HepG2 (cell line): ENCODE measurements around the gene GSC2. TPM values are rescaled to one million over a fixed set of nuclear protein-coding genes. Genes with fewer than 3 reads are reported as not detected.

Source experiments
- ATAC-seq: fragments of 200-7000 bp; cut with Tn5 transposase; 3 replicates; pipeline ENCODE4 v1.9.1; 2020; ENCODE audit warnings: mild to moderate bottlenecking, moderate library complexity
- BruUV-seq: library from RNA; stranded (reverse); fragments of 400-500 nt; replicated peaks from 2 replicates; lab custom pipeline; 2021; lab: Mats Ljungman, UMichigan
- CTCF ChIA-PET: fragments of 300-600 bp; formaldehyde crosslinking; extraction: SDS; loops from one replicate; lab custom pipeline; 2021; ENCODE audit warnings: low total read pairs, inconsistent platforms, low intra/inter-chr PET ratio; lab: Yijun Ruan, JAX
- POLR2A ChIA-PET: fragments of 350-600 bp; sonication (Branson Sonifier 250); formaldehyde crosslinking; loops from one replicate; lab custom pipeline; 2020; ENCODE audit warnings: antibody characterized with exemption, inconsistent platforms; lab: Yijun Ruan, JAX
- DNase-seq: peaks from one replicate; pipeline ENCODE4 v3.0.0-alpha.2; 2015; ENCODE audit warnings: low spot score
- FAIRE-seq: peaks from 3 replicates; lab custom pipeline; 2011; peaks lifted over from hg19 to GRCh38; lab: Jason Lieb, UNC
- H2AFZ ChIP-seq: one replicate; pipeline ENCODE4 v1.6.1; 2011; ENCODE audit warnings: low read length, inconsistent platforms
- H3K27ac ChIP-seq: fragments of 300-600 bp; 3 replicates; pipeline ENCODE4 v1.8.0; 2011; ENCODE audit warnings: mixed run types, mild to moderate bottlenecking, mixed read lengths, low read length, inconsistent platforms; ENCODE audit not compliant: insufficient read depth; ENCODE audit errors: extremely low read length
- H3K27me3 ChIP-seq, 2 experiments: fragments of 200-600 bp in 1 of 2; 2 replicates in 1 of 2; 3 replicates in 1 of 2; pipeline versions ENCODE4 v1.6.0 to v1.8.0; 2011; ENCODE audit warnings: low read length in 2 of 2, mild to moderate bottlenecking in 2 of 2, moderate library complexity in 2 of 2, inconsistent platforms in 1 of 2; ENCODE audit not compliant: insufficient read depth in 2 of 2, control insufficient read depth in 1 of 2
- H3K36me3 ChIP-seq, 2 experiments: fragments of 200-600 bp in 1 of 2; replicated peaks in 1 of 2; 2 replicates in 1 of 2; 3 replicates in 1 of 2; pipeline versions ENCODE4 v1.5.1 to v1.8.0; 2011; ENCODE audit warnings: low read length in 2 of 2, inconsistent platforms in 1 of 2; ENCODE audit not compliant: insufficient read depth in 2 of 2, control insufficient read depth in 1 of 2
- H3K4me1 ChIP-seq: 2 replicates; pipeline ENCODE4 v1.5.1; 2012; ENCODE audit warnings: low read length, inconsistent platforms; ENCODE audit not compliant: insufficient read depth
- H3K4me2 ChIP-seq: 2 replicates; pipeline ENCODE4 v1.6.0; 2011; ENCODE audit warnings: low read depth, low read length, inconsistent platforms
- H3K4me3 ChIP-seq, 3 experiments: fragments of 200-600 bp in 1 of 3; sonication (generic), shearing (Covaris generic) in 1 of 3; replicated peaks in 1 of 3; 2 replicates each; pipeline ENCODE4 v1.5.1; 2011 to 2016; ENCODE audit warnings: low read length in 3 of 3, inconsistent platforms in 2 of 3, low read depth in 2 of 3, mild to moderate bottlenecking in 2 of 3, control low read depth in 1 of 3, mixed read lengths in 1 of 3; ENCODE audit not compliant: insufficient read depth in 1 of 3
- H3K79me2 ChIP-seq: one replicate; pipeline ENCODE4 v1.6.1; 2011; ENCODE audit warnings: low read length, inconsistent platforms; ENCODE audit not compliant: insufficient read depth
- H3K9ac ChIP-seq: 2 replicates; pipeline ENCODE4 v1.6.0; 2011; ENCODE audit warnings: mild to moderate bottlenecking, low read depth, low read length, inconsistent platforms; ENCODE audit not compliant: insufficient read depth
- H3K9me3 ChIP-seq: 2 replicates; pipeline ENCODE4 v1.5.1; 2012; ENCODE audit warnings: mild to moderate bottlenecking, low read length
- H4K20me1 ChIP-seq: 2 replicates; pipeline ENCODE4 v1.6.0; 2011; ENCODE audit warnings: inconsistent platforms, mild to moderate bottlenecking, low read length, moderate library complexity; ENCODE audit not compliant: insufficient read depth
- DBP ChIP-seq: sonication (generic); formaldehyde crosslinking; IDR thresholded peaks from 2 replicates; pipeline ENCODE4 v1.4.0; 2020; ENCODE audit warnings: missing genetic modification reagents; ENCODE audit errors: not compliant biosample characterization
- GATAD1 ChIP-seq: IDR thresholded peaks from 2 replicates; pipeline ENCODE4 v1.6.1; 2016; ENCODE audit warnings: missing genetic modification reagents, missing compliant biosample characterization
- HNF4A ChIP-seq: sonication (generic); formaldehyde crosslinking; IDR thresholded peaks from 2 replicates; pipeline ENCODE4 v1.4.0; 2020; ENCODE audit warnings: missing genetic modification reagents
- HOXA3 ChIP-seq: sonication (generic); formaldehyde crosslinking; IDR thresholded peaks from 2 replicates; pipeline ENCODE4 v1.5.0; 2020; ENCODE audit warnings: missing genetic modification reagents
- KLF6 ChIP-seq: IDR thresholded peaks from 2 replicates; pipeline ENCODE4 v1.8.0; 2016; ENCODE audit warnings: missing biosample characterization, missing genetic modification reagents
- MXD3 ChIP-seq: IDR thresholded peaks from 2 replicates; pipeline ENCODE4 v1.6.1; 2016; ENCODE audit warnings: mild to moderate bottlenecking, missing biosample characterization, missing genetic modification reagents
- NR2F6 ChIP-seq, 2 experiments: IDR thresholded peaks; 2 replicates each; pipeline ENCODE4 v1.6.1; 2016; ENCODE audit warnings: antibody characterized with exemption in 1 of 2, mild to moderate bottlenecking in 1 of 2
- POGK ChIP-seq: sonication (generic); formaldehyde crosslinking; conservative IDR thresholded peaks from 2 replicates; pipeline ENCODE4 v1.8.0; 2022; ENCODE audit warnings: mild to moderate bottlenecking, moderate library complexity, missing genetic modification reagents
- SIX1 ChIP-seq: sonication (generic); formaldehyde crosslinking; IDR thresholded peaks from 2 replicates; pipeline ENCODE4 v1.4.0; 2020; ENCODE audit warnings: missing genetic modification reagents, borderline replicate concordance
- SMAD3 ChIP-seq: sonication (generic); formaldehyde crosslinking; IDR thresholded peaks from 2 replicates; pipeline ENCODE4 v1.4.0; 2020; ENCODE audit warnings: missing genetic modification reagents
- TOPORS ChIP-seq: sonication (generic); formaldehyde crosslinking; IDR thresholded peaks from 2 replicates; pipeline ENCODE4 v1.8.0; 2023; ENCODE audit warnings: mild to moderate bottlenecking, missing genetic modification reagents
- ZNF556 ChIP-seq: sonication (generic); formaldehyde crosslinking; IDR thresholded peaks from 2 replicates; pipeline ENCODE4 v1.4.0; 2020; ENCODE audit warnings: mild to moderate bottlenecking, missing genetic modification reagents, borderline replicate concordance
- ZNF746 ChIP-seq: sonication (generic); formaldehyde crosslinking; IDR thresholded peaks from 2 replicates; pipeline ENCODE4 v1.8.0; 2022; ENCODE audit warnings: mild to moderate bottlenecking, missing genetic modification reagents
- WGBS: methylation state at CpG from one replicate; pipeline ENCODE4 v1.1.6; 2017; ENCODE audit warnings: low lambda C conversion rate; 5-methylcytosine and 5-hydroxymethylcytosine counted together
- in situ Hi-C: cut with HindIII; loops from 2 replicates; pipeline ENCODE4 v1.10.0; 2017; ENCODE audit warnings: low pct_unique_long_range_greater_than_20kb; ENCODE audit not compliant: extremely low pct_ligation_motif_present
- intact Hi-C: fragments of 100-400 bp; cut with micrococcal nuclease; formaldehyde crosslinking; loops from one replicate; pipeline ENCODE4 v1.10.0; 2022; ENCODE audit not compliant: unreplicated experiment
- polyA plus RNA-seq, 8 experiments: library from polyadenylated mRNA; depleted of rRNA in 3 of 8; stranded (reverse) in 7 of 8; unstranded in 1 of 8; fragments of >200 nt; fragmentation: Illumina TruSeq in 4 of 8; extraction: Trizol in 4 of 8; gene quantifications; 2 replicates each; pipeline versions ENCODE4 v1.2.1 to v1.2.3, GENCODE V29; 2011 to 2016; ENCODE audit warnings: low read depth in 4 of 8, missing spikeins in 1 of 8, mixed read lengths in 1 of 8; ENCODE audit not compliant: insufficient read depth in 1 of 8
- total RNA-seq, 5 experiments: library from RNA; depleted of rRNA; stranded (reverse); fragments of >200 nt; fragmentation: Illumina TruSeq; extraction: Trizol; gene quantifications; 2 replicates each; pipeline ENCODE4 v1.2.3, GENCODE V29; 2016; ENCODE audit warnings: low read depth in 1 of 5
- TF ChIP-seq, protein P1 (sequence below): sonication (generic); formaldehyde crosslinking; IDR thresholded peaks from 2 replicates; pipeline ENCODE4 v1.8.0; 2022; ENCODE audit warnings: mild to moderate bottlenecking, missing genetic modification reagents
- TF ChIP-seq, protein P2 (sequence below): IDR thresholded peaks from 2 replicates; pipeline ENCODE4 v1.6.1; 2016
- TF ChIP-seq, protein P3 (sequence below): sonication (generic); formaldehyde crosslinking; IDR thresholded peaks from 2 replicates; pipeline ENCODE4 v1.5.0; 2020; ENCODE audit warnings: missing genetic modification reagents

Gene GSC2
- total and polyA plus RNA-seq, 2 of the 13 experiments (the other 11 are each of a cell fraction or from before 2014, with no cell fraction given), result not detected

DNA sequence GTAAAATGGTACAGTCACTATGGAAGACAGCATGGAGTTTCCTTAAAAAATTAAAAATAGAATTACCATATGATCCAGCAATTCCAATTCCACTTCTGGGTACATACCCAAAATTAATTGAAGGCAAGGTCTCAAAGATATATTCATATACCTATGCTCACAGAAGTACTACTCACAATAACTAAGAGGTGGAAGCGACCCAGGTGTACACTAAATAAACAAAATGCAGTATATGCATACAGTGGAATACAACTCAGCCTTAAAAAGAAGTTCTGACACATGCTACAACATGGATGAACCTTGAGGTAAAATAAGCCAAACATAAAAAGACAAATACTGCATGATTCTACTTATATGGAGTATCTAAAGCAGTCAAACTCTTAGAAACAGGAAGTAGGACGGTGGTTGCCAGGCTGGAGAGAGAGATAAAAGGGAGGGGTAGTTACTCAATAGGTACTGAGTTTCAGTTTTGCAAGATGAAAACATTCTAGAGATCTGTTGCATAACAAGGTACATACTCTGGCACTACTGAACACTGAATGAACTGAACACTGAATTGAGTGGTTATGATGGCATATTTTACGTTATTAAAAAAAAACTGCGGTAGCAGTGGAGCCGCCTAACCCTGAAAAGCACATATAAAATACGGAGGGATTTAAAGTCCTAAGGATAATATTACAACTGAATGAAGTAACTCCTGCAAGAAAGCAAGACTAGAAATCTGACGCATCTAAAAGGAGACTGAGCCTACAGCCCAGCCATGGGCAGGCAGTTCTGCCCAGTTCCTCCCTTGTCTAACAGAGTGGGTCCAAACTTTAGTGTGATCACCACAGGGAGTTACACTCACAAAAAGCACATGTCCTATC is 40.7 kb downstream of the GSC2 start:
- peak; percentile 86 for ATAC-seq
- peak; percentile 88 for FAIRE-seq
- no peak overlapping the region for H3K4me3 ChIP-seq
- CTCF ChIA-PET, result no interaction called here
- peak overlapping the region; percentile 46 for H3K4me2 ChIP-seq
- no peak overlapping the region for H3K9ac ChIP-seq
- H3K79me2 ChIP-seq, result peaks cover 80% of the 10 kb centered on the region
- H3K36me3 ChIP-seq, result peaks cover 1 to 11% of the 10 kb centered on the region in 2 experiments
- H3K9me3 ChIP-seq, result no peaks in the 10 kb centered on the region
- peaks cover 18% of the 10 kb centered on the region for H3K4me1 ChIP-seq
- POLR2A ChIA-PET, result interaction anchor here (1.0 kb wide), 1 partner anchor 12 kb away, joined by 4 read pairs; the partner anchor contains the start of gene DGCR2
- H2AFZ ChIP-seq, result no peak overlapping the region
- intact Hi-C loops (no loop called here), in situ Hi-C loops (no loop called here)
- WGBS, result 31% methylated on average over 7 of the region's 7 CpGs
- peaks cover 46% of the 10 kb centered on the region for H4K20me1 ChIP-seq
- peak overlapping the region; percentile 42 for H3K27ac ChIP-seq
- H3K27me3 ChIP-seq, result no peaks in the 10 kb centered on the region; a peak in 1 of 5 replicates
- BruUV-seq, result TSS peak; percentile 22
- DNase-seq, result peak; percentile 79
- TF ChIP-seq KLF6 (CRISPR knock-in tag) (0 out of 2 replicates have a peak, but pooled peaks have one; percentile 41), SIX1 (CRISPR knock-in tag) (peak; percentile 75; the same call in 1 of the 2 replicates), TOPORS (CRISPR knock-in tag) (no peak), GATAD1 (CRISPR knock-in tag) (peak; percentile 24; the same call in 1 of the 2 replicates), SMAD3 (CRISPR knock-in tag) (peak; percentile 86), MXD3 (CRISPR knock-in tag) (no peak), ZNF556 (CRISPR knock-in tag) (no peak), HNF4A (peak; percentile 37; the same call in 1 of the 2 replicates), NR2F6 (IDR thresholded peaks at IDR 0.05) (no peak), NR2F6 (CRISPR knock-in tag; IDR thresholded peaks at IDR 0.05) (peak; percentile 53; the same call in 1 of the 2 replicates), DBP (CRISPR knock-in tag) (no peak), POGK (CRISPR knock-in tag) (no peak), HOXA3 (CRISPR knock-in tag) (no peak), ZNF746 (CRISPR knock-in tag) (no peak)
- TF ChIP-seq, protein P1, sequence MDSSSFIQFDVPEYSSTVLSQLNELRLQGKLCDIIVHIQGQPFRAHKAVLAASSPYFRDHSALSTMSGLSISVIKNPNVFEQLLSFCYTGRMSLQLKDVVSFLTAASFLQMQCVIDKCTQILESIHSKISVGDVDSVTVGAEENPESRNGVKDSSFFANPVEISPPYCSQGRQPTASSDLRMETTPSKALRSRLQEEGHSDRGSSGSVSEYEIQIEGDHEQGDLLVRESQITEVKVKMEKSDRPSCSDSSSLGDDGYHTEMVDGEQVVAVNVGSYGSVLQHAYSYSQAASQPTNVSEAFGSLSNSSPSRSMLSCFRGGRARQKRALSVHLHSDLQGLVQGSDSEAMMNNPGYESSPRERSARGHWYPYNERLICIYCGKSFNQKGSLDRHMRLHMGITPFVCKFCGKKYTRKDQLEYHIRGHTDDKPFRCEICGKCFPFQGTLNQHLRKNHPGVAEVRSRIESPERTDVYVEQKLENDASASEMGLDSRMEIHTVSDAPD (CRISPR knock-in tag), result no peak
- TF ChIP-seq, protein P2, sequence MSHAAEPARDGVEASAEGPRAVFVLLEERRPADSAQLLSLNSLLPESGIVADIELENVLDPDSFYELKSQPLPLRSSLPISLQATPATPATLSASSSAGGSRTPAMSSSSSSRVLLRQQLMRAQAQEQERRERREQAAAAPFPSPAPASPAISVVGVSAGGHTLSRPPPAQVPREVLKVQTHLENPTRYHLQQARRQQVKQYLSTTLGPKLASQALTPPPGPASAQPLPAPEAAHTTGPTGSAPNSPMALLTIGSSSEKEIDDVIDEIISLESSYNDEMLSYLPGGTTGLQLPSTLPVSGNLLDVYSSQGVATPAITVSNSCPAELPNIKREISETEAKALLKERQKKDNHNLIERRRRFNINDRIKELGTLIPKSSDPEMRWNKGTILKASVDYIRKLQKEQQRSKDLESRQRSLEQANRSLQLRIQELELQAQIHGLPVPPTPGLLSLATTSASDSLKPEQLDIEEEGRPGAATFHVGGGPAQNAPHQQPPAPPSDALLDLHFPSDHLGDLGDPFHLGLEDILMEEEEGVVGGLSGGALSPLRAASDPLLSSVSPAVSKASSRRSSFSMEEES (CRISPR knock-in tag), result 0 out of 2 replicates have a peak, but pooled peaks have one; percentile 17
- TF ChIP-seq, protein P3, sequence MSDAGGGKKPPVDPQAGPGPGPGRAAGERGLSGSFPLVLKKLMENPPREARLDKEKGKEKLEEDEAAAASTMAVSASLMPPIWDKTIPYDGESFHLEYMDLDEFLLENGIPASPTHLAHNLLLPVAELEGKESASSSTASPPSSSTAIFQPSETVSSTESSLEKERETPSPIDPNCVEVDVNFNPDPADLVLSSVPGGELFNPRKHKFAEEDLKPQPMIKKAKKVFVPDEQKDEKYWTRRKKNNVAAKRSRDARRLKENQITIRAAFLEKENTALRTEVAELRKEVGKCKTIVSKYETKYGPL (CRISPR knock-in tag), result peak; percentile 99
